ENCODE measurements around the gene STAT4.

STAT4 gene, protein sequence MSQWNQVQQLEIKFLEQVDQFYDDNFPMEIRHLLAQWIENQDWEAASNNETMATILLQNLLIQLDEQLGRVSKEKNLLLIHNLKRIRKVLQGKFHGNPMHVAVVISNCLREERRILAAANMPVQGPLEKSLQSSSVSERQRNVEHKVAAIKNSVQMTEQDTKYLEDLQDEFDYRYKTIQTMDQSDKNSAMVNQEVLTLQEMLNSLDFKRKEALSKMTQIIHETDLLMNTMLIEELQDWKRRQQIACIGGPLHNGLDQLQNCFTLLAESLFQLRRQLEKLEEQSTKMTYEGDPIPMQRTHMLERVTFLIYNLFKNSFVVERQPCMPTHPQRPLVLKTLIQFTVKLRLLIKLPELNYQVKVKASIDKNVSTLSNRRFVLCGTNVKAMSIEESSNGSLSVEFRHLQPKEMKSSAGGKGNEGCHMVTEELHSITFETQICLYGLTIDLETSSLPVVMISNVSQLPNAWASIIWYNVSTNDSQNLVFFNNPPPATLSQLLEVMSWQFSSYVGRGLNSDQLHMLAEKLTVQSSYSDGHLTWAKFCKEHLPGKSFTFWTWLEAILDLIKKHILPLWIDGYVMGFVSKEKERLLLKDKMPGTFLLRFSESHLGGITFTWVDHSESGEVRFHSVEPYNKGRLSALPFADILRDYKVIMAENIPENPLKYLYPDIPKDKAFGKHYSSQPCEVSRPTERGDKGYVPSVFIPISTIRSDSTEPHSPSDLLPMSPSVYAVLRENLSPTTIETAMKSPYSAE

GRCh38 chr2:191150600-191151330, at the start of gene STAT4:
Gene STAT4, minus strand, starts transcription at chr2:191150994. Its CDS starts 2,791 bp downstream, at chr2:191148203.
- DNase-seq (ENCODE audit: low read depth), result peak; percentile 75
- TF ChIP-seq, protein P1, sequence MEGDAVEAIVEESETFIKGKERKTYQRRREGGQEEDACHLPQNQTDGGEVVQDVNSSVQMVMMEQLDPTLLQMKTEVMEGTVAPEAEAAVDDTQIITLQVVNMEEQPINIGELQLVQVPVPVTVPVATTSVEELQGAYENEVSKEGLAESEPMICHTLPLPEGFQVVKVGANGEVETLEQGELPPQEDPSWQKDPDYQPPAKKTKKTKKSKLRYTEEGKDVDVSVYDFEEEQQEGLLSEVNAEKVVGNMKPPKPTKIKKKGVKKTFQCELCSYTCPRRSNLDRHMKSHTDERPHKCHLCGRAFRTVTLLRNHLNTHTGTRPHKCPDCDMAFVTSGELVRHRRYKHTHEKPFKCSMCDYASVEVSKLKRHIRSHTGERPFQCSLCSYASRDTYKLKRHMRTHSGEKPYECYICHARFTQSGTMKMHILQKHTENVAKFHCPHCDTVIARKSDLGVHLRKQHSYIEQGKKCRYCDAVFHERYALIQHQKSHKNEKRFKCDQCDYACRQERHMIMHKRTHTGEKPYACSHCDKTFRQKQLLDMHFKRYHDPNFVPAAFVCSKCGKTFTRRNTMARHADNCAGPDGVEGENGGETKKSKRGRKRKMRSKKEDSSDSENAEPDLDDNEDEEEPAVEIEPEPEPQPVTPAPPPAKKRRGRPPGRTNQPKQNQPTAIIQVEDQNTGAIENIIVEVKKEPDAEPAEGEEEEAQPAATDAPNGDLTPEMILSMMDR (IDR thresholded peaks at IDR 0.05; ENCODE audit: low read length, missing control alignments), result no peak
- H3K4me3 ChIP-seq (replicated peaks; ENCODE audit: low read depth, low read length), result peak within 1 kb of the TSS; percentile 55

DNA sequence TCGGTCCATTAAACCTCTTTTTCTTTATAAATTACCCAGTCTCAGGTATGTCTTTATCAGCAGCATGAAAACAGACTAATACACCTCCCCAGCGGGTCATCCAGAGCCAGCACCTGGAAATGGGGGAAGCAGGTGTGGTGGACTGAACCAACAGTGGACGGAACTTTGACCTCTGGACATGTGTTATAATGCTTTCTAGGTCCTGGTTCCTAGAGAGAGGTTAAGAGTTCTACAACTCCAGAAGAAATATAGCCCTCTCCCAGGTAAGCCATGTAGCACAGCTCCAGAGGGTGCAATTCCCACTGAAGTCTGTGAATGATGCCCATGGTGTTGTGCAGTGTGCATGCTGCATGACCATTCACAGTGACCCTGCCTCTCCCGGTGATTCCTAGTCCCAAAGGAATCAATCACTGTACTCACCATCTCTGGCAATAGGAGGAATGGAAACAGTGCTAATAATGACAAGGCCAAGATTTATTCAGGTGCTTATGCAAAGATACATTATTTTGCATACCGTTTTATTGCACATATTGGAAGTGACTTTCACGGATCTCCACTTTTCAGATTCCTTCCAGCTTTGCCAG, 49.2 kb upstream of the STAT4 start:
- no peak for DNase-seq (ENCODE audit: low read depth)
- TF ChIP-seq, protein P1 (IDR thresholded peaks at IDR 0.05; ENCODE audit: low read length, missing control alignments), result no peak

DNA sequence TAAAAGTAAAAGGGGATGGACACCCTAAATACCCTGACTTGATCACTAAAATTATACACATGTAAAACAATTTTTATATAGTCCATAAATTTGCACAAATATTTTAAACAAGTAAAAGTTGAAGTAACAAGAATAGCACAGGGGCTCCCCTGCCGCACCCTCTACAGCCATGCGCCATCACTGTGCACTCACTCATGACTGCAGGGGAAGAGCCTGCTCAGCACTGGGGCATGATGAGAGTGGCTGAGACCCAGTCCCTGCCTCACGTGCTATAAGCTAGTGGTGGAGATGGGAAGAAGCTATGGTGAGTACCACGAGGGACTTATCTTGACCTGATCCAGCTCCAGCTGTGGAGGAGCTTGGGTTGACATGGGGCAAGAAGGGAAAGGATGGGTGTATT, 47.5 kb upstream of the STAT4 start:
- no peak for DNase-seq (ENCODE audit: low read depth)
- TF ChIP-seq, protein P1 (IDR thresholded peaks at IDR 0.05; ENCODE audit: low read length, missing control alignments), result no peak
- no peak overlapping the region for H3K4me3 ChIP-seq (replicated peaks; ENCODE audit: low read depth, low read length)

More for the DNA sequence above, 49.2 kb upstream of the STAT4 start:
- H3K4me3 ChIP-seq (replicated peaks; ENCODE audit: low read depth, low read length), result no peak overlapping the region

- TF ChIP-seq, protein P1 (IDR thresholded peaks at IDR 0.05; ENCODE audit: low read length, missing control alignments), result no peak
Measured at GRCh38 chr2:191197096-191197495, 46.3 kb upstream of the STAT4 start.

DNA sequence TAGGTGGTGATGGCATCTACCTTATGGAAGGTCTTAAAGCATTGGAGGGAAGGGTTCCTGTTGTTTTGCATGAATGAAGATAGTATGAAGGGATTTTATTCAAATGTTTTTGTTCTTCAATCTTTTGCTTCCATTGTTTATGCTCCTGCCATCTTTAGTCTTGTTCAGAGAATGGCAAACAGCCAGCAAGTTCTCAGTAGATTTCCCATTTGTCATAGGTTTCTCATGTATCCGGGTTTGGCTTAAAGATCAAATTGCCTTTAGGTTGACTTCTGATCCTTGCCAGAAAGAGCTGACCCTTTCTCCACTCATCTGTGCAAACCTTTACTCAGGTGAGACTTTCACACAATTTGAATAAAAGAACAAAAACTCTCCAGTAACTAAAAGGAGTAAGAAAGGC, 44.2 kb upstream of the STAT4 start:
- no peak for DNase-seq (ENCODE audit: low read depth)
- no peak overlapping the region for H3K4me3 ChIP-seq (replicated peaks; ENCODE audit: low read depth, low read length)
- TF ChIP-seq, protein P1 (IDR thresholded peaks at IDR 0.05; ENCODE audit: low read length, missing control alignments), result no peak

More at GRCh38 chr2:191197096-191197495, 46.3 kb upstream of the STAT4 start:
- DNase-seq (ENCODE audit: low read depth), result no peak
- H3K4me3 ChIP-seq (replicated peaks; ENCODE audit: low read depth, low read length), result no peak overlapping the region

GRCh38 chr2:191190861-191191552, 40.2 kb upstream of the STAT4 start:
- TF ChIP-seq, protein P1 (IDR thresholded peaks at IDR 0.05; ENCODE audit: low read length, missing control alignments), result no peak
- no peak for DNase-seq (ENCODE audit: low read depth)
- no peak overlapping the region for H3K4me3 ChIP-seq (replicated peaks; ENCODE audit: low read depth, low read length)

Measured in fibroblast of pulmonary artery (primary cell).